K562 (cell line): ENCODE measurements around the gene SLC39A5. TPM values are rescaled to one million over a fixed set of nuclear protein-coding genes. Genes with fewer than 3 reads are reported as not detected.

Experiments
- BRCA1 ChIP-seq, 2 experiments: fragments of 450-650 bp in 1 of 2; sonication (generic) in 1 of 2; formaldehyde crosslinking in 1 of 2; IDR thresholded peaks; 2 replicates each; pipeline versions ENCODE4 v1.5.0 to v1.6.1; 2017 to 2020; ENCODE audit warnings: mild to moderate bottlenecking in 1 of 2, missing genetic modification reagents in 1 of 2
- BRD9 ChIP-seq: fragments of 450-650 bp; IDR thresholded peaks from 2 replicates; pipeline ENCODE4 v1.6.1; 2018; ENCODE audit warnings: low read depth; ENCODE audit not compliant: partially characterized antibody
- CREM ChIP-seq: IDR thresholded peaks from 2 replicates; pipeline ENCODE4 v1.6.1; 2014; ENCODE audit warnings: antibody characterized with exemption, low read depth
- FOXJ2 ChIP-seq: fragments of 200-800 bp; sonication (Bioruptor generic); IDR thresholded peaks from 2 replicates; pipeline ENCODE4 v1.6.1; 2016; ENCODE audit warnings: missing genetic modification characterization, missing compliant biosample characterization
- NFRKB ChIP-seq: fragments of 450-650 bp; IDR thresholded peaks from 2 replicates; pipeline ENCODE4 v1.6.1; 2016; ENCODE audit warnings: low read depth
- POLR2H ChIP-seq: IDR thresholded peaks from 2 replicates; pipeline ENCODE4 v1.6.1; 2016; ENCODE audit warnings: missing genetic modification characterization, low read depth, mild to moderate bottlenecking, control low read depth, missing compliant biosample characterization, moderate library complexity
- PTRF ChIP-seq: fragments of 450-650 bp; IDR thresholded peaks from 2 replicates; pipeline ENCODE4 v1.6.1; 2016; ENCODE audit warnings: mild to moderate bottlenecking, missing genetic modification characterization, missing compliant biosample characterization
- PURB ChIP-seq: sonication (generic); formaldehyde crosslinking; IDR thresholded peaks from 2 replicates; pipeline ENCODE4 v1.9.0; 2021; ENCODE audit warnings: low read depth, mild to moderate bottlenecking, missing genetic modification reagents
- SAP30 ChIP-seq: fragments of 200-600 bp; sonication (generic); IDR thresholded peaks from 2 replicates; pipeline ENCODE4 v1.6.1; 2012; ENCODE audit warnings: borderline replicate concordance, low read depth, mild to moderate bottlenecking, moderate library complexity, low read length, control low read depth, inconsistent platforms; ENCODE audit not compliant: insufficient read depth, poor library complexity, severe bottlenecking
- SMARCC2 ChIP-seq: fragments of 450-650 bp; IDR thresholded peaks from 2 replicates; pipeline ENCODE4 v1.6.1; 2017; ENCODE audit warnings: antibody characterized with exemption, moderate library complexity, mild to moderate bottlenecking, low read depth
- SP1 ChIP-seq: sonication (generic); formaldehyde crosslinking; IDR thresholded peaks from 2 replicates; pipeline ENCODE4 v1.8.1; 2022; ENCODE audit warnings: mild to moderate bottlenecking, missing genetic modification reagents
- TRIM24 ChIP-seq, 2 experiments: fragments of 450-650 bp; IDR thresholded peaks; 2 replicates each; pipeline ENCODE4 v1.6.1; 2016
- TRIM25 ChIP-seq: fragments of 450-650 bp; IDR thresholded peaks from 2 replicates; pipeline ENCODE4 v1.7.0; 2016; ENCODE audit warnings: borderline replicate concordance
- ZBTB5 ChIP-seq: fragments of 450-650 bp; IDR thresholded peaks from 2 replicates; pipeline ENCODE4 v1.6.1; 2017; ENCODE audit warnings: antibody characterized with exemption
- ZNF134 ChIP-seq: fragments of 250-450 bp; sonication (Bioruptor Pico); conservative IDR thresholded peaks from 2 replicates; pipeline ENCODE4 v1.4.0; 2020
- ZNF143 ChIP-seq: sonication (generic); formaldehyde crosslinking; IDR thresholded peaks from 2 replicates; pipeline ENCODE4 v1.9.0; 2022; ENCODE audit warnings: mild to moderate bottlenecking, missing genetic modification reagents
- polyA plus RNA-seq, 8 experiments: library from polyadenylated mRNA; depleted of rRNA in 4 of 8; stranded (reverse) in 5 of 8; unstranded in 3 of 8; fragments of >200 nt; fragmentation: Nextera tagmentation in 2 of 8; fragmentation: Illumina TruSeq in 1 of 8; extraction: Ambion mirVana in 2 of 8; extraction: Trizol in 1 of 8; gene quantifications; 2 replicates each; pipeline versions ENCODE4 v1.2.1 to v1.2.3, GENCODE V29; 2011 to 2014; ENCODE audit warnings: inconsistent platforms in 1 of 8, missing spikeins in 1 of 8
- total RNA-seq, 7 experiments: library from RNA; depleted of rRNA in 6 of 7; stranded (reverse); fragments of >200 nt in 6 of 7; fragmentation: Illumina TruSeq in 2 of 7; extraction: Trizol in 2 of 7; gene quantifications; 2 replicates each; pipeline versions ENCODE4 v1.2.1 to v1.2.3, GENCODE V29; 2011 to 2021; ENCODE audit warnings: low replicate concordance in 1 of 7
- TF ChIP-seq, protein P1 (sequence below): fragments of 450-650 bp; IDR thresholded peaks from one replicate; pipeline ENCODE4 v1.6.1; 2018; ENCODE audit warnings: mild to moderate bottlenecking, moderate library complexity; ENCODE audit not compliant: partially characterized antibody
- TF ChIP-seq, protein P2 (sequence below): sonication (generic); formaldehyde crosslinking; IDR thresholded peaks from 2 replicates; pipeline ENCODE4 v1.8.0; 2022; ENCODE audit warnings: mild to moderate bottlenecking, missing genetic modification reagents
- TF ChIP-seq, protein P3 (sequence below): sonication (generic); formaldehyde crosslinking; IDR thresholded peaks from 2 replicates; pipeline ENCODE4 v1.8.0; 2022; ENCODE audit warnings: missing genetic modification reagents, mild to moderate bottlenecking, borderline replicate concordance

SLC39A5 gene
- total and polyA plus RNA-seq, 9 of the 15 experiments (the other 6 are each of a cell fraction or from before 2014, with no cell fraction given), result 0.08 to 0.10 TPM; not detected in 7

DNA sequence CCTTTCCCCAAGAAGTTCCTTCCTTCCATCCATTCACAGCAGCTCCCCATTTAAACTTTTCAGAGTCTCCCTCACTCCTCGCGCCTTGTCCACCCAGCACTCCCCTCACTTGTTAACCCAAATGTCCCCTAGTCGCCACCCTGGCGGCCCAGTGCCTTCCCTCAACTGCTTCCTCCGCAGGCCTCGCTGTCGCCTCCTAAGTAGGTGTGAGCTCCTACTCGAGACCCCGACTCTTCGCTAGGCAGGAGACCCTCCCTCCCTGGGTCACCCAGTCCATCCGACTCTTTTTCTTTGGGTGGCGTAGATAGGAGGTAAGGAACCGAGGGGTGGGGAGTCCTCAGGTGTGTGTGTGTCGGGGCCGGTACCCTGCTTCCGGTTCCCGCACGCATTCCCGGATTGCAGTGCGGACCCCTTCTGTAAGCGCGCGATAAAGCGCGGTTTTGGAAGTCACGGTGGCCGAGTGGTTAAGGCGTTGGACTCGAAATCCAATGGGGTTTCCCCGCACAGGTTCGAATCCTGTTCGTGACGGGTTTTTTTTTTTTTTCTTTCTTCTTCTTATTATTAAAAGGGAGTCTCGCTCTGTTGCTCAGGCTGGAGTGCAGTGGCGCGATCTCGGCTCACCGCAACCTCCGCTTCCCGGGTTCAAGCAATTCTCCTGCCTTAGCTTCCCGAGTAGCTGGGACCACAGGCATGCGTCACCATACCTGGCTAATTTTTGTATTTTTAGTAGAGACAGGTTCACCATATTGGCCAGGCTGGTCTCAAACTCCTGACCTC lies 39.7 kb upstream of the SLC39A5 start (continued):
- TF ChIP-seq POLR2H (tag) (peak; percentile 99), SAP30 (peak; percentile 29), SMARCC2 (no peak), ZNF134 (CRISPR knock-in tag) (peak; percentile 6; the same call in 1 of the 2 replicates), NFRKB (peak; percentile 73; the same call in 1 of the 2 replicates), SP1 (CRISPR knock-in tag) (peak; percentile 81; the same call in 1 of the 2 replicates), TRIM25 (0 out of 2 replicates have a peak, but pooled peaks have one; percentile 54), BRCA1 (IDR thresholded peaks at IDR 0.05) (no peak), BRCA1 (CRISPR knock-in tag; IDR thresholded peaks at IDR 0.05) (no peak), PURB (no peak), FOXJ2 (tag) (no peak), PTRF (no peak), CREM (peak; percentile 73), ZBTB5 (peak; percentile 79), BRD9 (peak; percentile 68), ZNF143 (CRISPR knock-in tag) (0 out of 2 replicates have a peak, but pooled peaks have one; percentile 45), TRIM24 (IDR thresholded peaks at IDR 0.05) (peak in 1 of 2 experiments; percentile 59; a peak in 2 of 4 replicates)
- TF ChIP-seq, protein P1, sequence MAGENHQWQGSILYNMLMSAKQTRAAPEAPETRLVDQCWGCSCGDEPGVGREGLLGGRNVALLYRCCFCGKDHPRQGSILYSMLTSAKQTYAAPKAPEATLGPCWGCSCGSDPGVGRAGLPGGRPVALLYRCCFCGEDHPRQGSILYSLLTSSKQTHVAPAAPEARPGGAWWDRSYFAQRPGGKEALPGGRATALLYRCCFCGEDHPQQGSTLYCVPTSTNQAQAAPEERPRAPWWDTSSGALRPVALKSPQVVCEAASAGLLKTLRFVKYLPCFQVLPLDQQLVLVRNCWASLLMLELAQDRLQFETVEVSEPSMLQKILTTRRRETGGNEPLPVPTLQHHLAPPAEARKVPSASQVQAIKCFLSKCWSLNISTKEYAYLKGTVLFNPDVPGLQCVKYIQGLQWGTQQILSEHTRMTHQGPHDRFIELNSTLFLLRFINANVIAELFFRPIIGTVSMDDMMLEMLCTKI, result no peak
- TF ChIP-seq, protein P2, sequence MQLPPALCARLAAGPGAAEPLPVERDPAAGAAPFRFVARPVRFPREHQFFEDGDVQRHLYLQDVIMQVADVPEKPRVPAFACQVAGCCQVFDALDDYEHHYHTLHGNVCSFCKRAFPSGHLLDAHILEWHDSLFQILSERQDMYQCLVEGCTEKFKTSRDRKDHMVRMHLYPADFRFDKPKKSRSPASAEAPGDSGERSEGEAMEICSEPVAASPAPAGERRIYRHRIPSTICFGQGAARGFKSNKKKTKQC (CRISPR knock-in tag), result peak; percentile 72
- TF ChIP-seq, protein P3, sequence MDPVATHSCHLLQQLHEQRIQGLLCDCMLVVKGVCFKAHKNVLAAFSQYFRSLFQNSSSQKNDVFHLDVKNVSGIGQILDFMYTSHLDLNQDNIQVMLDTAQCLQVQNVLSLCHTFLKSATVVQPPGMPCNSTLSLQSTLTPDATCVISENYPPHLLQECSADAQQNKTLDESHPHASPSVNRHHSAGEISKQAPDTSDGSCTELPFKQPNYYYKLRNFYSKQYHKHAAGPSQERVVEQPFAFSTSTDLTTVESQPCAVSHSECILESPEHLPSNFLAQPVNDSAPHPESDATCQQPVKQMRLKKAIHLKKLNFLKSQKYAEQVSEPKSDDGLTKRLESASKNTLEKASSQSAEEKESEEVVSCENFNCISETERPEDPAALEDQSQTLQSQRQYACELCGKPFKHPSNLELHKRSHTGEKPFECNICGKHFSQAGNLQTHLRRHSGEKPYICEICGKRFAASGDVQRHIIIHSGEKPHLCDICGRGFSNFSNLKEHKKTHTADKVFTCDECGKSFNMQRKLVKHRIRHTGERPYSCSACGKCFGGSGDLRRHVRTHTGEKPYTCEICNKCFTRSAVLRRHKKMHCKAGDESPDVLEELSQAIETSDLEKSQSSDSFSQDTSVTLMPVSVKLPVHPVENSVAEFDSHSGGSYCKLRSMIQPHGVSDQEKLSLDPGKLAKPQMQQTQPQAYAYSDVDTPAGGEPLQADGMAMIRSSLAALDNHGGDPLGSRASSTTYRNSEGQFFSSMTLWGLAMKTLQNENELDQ (CRISPR knock-in tag), result no peak
